GM19035 (cell line): ENCODE results near the gene AIFM2.
"Not testable (repeated sequence)": the region's sequence is repeated elsewhere in the genome, so short reads cannot be mapped to it uniquely, and the experiment has no call there.

Source experiments
- ATAC-seq: cut with Tn5 transposase; IDR thresholded peaks from one replicate; pipeline ENCODE4 v1.9.1; 2021; ENCODE audit not compliant: unreplicated experiment

AIFM2 gene

DNA sequence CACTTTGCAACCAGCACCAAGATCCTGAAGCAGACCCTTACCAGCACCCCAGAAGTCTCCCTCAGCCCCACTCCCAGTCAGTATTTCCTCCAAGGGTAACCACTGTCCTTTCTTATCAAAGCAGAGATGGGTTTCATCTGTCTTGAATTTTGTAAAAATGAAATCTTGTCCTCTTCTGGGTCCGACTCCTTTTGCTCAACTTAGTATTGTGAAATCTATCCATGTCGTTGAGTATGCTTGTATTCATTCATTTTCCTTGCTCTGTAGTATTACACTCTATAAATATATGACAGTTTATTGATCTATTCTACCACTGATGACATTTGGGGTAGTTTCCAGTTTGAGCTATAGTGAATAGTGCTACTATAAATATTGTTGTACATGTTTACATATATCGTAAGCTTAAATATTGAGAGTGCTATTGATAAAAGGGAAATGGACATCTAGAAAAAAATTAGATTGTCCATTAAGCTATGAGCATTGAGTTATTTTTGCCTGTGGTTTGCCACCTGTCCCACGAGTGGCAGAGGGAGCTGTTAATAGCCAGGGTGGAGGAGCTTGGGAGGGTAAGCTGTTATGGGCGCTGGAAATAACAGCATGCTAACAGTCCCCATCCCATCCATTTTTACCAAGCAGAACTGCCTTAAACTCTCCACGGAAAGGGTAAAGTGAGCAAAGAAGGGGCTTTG is 36.5 kb downstream of the AIFM2 start:
- ATAC-seq: no peak

DNA sequence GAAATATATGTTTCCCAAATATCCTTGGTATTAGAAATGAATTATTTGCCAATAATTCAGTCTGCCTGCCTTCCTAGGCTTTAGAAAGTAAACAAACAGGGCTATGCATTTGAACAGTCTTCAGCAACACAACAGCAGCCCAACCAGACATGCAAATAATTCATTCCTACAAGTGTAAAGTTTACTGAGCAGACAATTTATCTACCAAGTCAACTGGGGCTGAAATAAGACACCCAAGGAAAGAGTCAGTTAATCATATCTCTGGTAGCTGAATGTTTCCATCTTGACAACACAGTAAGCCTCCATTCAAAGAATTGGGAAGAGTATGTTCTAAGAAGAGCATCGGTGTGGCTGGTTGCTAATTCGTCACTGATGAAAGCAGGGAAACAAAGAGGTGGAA is 38.4 kb downstream of the AIFM2 start:
- ATAC-seq: no peak

DNA sequence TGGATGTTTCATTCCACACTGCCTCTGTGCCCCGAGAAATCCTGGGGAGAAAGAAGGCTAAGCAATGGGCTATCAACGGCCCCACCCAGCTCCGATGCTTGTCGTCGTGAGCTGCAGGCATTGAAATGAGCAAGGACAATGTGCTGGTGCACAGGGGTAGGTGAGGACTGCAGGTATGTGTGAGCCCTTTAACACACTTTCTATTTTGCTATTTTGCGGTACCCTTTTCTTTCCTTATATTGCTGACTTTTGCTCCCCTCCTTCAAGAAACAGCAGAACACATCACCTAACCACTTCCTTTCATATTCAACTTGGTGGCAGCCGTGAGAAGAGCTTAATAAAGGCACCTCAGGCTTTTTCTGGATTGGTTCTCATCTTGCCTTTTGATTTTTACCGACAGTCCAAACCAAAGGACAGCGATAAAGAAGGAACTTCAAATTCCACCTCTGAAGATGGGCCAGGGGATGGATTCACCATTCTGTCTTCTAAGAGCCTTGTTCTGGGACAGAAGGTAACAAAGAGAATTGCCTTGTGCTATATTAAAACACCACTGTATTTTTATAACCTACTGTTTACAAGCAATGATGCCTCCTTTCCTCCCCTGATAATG is 39.2 kb downstream of the AIFM2 start:
- ATAC-seq: no peak

DNA sequence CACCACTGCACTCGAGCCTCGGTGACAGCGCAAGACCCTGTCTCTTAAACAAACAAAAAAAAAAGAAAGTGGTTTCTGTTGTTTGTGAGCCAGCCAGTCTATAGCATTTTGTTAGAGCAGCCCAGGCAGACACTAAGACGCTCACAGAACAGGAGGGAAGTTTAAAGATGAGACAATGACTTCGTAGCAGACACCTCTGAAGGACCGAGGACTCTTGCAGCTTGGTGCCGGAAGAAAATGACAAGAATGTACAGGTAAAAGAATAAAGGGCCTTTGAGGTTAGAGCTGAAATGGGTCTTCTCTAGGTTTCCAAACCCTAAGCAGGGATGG is 40.3 kb downstream of the AIFM2 start:
- no peak for ATAC-seq

DNA sequence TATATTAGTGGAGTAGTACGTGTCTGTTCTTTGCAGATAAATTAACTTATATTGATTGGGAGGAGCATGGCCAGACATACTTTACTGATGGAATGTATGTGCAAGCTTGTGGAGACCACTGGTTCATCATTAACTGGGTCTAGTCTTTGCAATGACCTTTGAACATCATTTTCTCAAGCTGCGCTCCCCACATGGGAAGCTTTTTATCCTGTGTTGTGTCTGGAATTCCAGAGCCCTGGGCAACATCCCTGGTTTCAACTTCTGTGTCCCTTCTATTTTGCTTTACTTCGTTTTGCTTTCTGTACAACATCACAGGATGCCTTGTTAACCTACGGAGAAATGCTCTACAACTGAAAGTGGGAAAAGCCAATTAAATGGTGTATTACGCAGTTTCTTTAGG is 41.7 kb downstream of the AIFM2 start:
- ATAC-seq: no peak

DNA sequence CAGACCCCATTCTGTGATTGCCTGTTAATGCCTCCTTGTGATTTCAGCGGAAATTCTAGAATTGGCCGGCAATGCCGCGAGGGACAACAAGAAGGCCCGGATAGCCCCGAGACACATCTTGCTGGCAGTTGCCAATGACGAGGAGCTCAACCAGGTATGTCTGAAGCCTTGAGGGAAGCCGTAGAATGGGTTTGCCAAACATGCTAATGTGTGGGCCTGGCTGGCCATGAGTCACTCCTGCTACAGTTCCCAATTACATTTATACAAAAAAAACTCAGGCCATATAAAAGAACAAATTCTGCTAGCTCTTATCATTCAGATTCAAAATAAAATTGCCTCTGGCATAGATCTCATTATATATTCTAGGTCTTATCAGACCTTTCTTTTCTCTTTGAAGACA is 42.6 kb downstream of the AIFM2 start:
- no peak for ATAC-seq

DNA sequence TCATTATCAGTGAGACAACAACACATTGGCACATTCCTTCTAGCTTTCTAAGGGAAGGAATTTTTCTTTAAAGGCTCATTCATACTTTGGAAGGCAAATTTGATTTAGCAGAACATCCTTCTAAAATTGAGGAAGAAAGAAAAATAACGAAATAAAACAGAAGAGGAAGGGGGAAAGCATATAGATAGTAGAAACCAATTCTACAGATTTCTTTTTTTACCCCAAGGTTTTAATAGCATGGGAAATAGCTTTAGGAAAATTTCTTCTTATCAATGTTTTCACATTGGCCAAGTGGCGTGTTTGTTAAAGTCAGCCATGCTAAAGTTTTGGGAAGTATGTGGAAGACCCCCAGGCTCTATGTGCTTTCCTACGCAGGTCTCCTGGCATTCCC is 44.3 kb downstream of the AIFM2 start:
- ATAC-seq: no peak

DNA sequence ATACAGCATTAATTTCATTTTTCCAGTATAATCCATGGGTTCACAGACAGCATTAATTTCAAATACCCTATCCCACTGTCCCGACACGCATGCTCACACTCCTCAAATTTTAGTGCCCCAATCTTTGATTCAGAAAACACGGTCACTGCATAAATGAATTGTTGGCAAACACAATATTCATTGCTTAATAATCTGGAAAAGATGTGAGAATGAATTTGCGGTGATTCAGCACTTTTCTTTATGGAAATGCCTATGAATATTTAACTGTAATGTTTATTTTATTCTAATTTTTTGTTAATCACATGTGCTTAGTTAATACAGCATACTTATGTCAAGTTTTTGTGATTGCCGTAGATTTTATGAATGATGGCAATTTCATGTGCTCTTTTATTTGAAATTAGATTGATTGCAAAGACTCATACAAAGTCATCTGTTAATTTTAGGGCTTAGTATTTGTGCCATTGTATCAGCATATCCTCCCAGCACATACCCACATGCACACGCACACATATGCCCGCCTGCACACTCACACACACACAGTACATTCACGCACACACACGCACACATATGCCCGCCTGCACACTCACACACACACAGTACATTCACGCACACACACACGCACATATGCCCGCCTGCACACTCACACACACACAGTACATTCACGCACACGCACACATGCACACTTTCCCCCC is 44.9 kb downstream of the AIFM2 start:
- no peak for ATAC-seq

DNA sequence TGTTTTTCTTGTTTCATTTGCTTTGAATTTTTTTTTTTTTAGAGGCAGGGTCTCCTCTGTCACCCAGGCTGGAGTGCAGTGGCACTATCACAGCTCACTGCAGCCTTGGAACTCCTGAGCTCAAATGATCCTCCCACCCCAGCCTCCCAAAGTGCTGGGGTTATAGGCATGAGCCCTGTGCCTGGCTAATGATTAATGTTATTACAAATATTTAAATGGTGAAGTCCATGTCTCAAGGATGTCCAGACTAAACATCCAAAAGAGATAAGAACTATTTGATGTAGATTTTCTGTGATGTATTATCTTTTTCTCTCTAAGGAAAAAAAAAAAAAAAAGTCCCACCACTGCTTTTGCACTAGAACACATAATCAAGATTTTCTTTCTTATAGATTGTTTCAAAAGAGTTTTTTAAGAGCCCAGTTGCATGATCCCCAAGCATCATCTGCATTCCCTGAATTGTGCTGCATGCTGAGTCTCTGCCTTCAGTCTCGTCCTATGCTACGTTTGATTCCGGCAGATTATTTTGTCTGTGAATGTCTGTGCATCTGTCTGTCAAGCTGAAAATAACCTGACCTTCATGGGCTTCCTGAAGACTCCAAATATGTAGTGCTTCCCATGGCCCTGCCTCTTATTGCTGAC is 46.5 kb downstream of the AIFM2 start:
- ATAC-seq: no peak

DNA sequence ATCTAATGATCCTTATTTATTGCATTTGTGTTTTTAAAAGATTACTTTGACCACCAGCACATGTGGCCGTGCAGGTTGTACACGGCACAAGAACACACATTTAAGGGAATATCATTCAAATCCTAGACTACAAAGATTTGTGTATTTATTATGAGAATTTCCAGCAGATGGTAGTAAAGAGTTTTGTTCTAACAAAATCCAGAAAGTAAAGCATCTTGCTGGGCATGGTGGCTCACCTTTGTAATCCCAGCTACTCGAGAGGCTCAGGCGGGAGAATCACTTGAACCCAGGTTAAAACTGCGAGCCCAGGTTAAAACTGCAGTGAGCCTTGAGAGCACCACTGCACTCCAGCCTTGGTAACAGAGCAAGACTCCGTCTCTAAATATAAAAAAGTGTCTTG is 48.4 kb downstream of the AIFM2 start:
- no peak for ATAC-seq

DNA sequence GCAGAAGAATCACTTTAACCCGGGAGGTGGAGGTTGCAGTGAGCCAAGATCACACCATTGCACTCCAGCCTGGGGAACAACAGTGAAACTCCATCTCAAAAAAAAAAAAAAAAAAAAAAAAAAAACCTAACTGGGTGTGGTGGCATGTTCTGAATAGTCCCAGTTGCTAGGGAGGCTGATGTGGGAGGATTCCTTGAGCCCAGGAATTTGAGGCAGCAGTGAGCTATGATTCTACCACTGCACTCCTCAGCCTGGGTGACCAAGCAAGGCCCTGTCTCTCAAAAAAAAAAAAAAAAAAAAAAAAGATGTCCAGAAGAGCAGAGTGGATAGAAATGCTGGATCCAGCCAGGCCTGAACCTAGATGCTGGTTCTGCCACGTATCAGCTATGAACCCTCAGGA is 51.8 kb downstream of the AIFM2 start:
- not testable (repeated sequence) for ATAC-seq

DNA sequence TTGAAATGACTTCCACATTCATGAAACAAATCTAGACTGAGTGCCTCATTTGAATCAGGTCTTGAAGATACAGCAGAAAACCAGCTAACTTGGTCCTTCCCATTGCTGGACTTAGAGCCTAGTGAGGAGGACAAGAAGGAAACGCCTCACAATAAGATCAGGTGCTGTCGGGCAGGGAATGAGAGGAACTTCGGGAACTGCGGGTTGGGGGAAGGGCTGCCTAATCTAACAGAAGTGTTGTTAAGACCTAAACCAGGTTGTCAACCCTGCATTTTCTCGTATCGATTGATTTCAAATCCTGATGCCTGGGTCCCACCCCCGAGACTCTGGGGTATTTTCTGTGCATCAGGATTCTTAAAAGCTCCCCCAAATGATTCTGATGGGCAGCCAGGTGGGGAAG is 53.7 kb downstream of the AIFM2 start:
- ATAC-seq: no peak

DNA sequence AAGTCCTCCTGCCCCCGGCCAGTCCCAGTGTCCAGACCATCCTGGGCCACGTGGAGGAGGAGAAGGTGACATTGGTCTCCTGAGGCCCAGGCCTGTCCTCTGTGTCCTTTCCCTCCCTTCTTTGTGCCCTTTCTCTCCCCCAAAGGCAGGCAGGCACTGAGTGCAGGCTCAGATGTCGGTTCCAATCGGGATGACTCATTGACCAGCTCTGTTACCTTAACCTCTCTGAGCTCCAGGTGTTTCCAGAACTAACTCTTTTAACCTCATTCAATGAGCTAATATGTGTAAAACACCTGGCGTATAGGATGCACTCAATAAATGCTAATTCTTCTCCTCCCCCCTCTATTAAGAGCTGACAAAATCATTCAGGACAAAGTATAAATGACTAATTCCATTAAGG is 54.3 kb downstream of the AIFM2 start:
- ATAC-seq: no peak

DNA sequence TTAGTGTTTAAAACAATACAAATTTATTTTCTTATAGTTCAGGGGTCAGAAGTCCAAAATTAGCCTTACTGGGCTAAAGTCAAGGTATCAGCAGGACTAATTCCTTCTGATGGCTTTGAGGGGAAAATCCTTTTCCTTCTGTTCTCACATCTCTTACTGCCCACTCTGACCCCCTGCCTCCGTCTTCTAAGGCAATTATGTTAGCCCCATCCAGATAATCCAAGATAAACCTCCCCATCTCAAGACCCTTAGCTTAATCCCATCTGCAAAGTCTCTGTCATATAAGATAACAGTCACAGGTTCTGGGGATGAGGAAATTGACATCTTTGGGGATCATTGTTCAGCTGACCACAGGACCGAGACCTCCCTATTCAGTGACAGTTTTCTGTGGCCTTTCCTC is 57.7 kb downstream of the AIFM2 start:
- no peak for ATAC-seq

DNA sequence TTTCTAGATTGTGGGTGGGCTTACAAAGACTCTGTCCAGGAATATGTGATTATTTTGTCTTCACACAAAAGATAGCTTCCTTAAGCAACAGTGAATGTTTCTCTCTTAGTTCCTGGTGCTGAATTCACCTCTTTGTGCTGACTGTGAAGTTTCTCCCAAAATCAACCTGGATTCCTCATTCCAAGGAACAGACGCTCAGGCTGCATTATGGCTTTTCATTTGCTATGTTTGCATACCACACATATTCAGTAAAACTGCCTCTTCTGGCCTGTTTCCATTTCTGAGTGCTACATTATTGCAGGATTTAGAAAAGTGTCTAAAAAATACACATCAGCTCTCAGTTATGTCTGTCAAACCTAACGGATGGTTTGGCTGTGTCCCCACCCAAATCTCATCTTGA is 58.5 kb downstream of the AIFM2 start:
- no peak for ATAC-seq

DNA sequence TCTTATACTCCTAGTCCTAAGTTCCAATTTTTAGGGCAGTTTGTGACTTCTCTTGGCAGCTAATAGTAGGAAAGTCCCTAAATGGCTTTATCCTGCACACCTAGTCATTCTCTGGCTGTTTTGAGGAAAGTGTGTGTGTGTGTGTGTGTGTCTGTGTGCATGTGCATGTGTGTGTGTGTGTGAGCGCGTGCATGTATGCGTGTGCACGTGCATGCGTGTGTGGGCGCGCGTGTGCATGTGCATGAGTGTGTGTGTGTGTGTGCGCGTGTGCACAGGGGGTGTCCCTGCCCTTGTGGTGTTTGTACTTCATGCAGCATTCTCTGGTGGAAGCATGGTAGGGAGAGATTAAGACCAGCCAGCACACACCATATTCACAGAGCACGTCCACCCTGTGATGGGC is 61.8 kb downstream of the AIFM2 start:
- ATAC-seq: no peak

DNA sequence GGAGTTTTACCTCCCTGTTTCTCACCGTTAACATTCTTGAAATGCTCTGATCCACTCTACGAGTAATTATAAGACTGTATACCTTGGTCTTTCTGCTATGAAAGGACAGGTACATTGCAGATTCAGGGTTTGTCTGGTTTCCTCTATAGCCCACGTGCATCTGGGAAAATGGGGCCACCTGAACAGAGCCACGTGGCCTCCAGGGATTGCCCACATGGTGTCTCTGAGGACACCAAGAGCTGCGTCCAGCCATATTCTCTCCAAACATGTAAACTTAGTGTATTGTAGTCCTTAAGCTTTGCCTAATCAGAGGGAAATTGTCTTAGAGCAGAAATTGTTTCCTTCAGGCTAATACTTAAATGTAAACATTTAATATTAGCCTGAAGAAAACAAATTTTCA is 63.3 kb downstream of the AIFM2 start:
- no peak for ATAC-seq

DNA sequence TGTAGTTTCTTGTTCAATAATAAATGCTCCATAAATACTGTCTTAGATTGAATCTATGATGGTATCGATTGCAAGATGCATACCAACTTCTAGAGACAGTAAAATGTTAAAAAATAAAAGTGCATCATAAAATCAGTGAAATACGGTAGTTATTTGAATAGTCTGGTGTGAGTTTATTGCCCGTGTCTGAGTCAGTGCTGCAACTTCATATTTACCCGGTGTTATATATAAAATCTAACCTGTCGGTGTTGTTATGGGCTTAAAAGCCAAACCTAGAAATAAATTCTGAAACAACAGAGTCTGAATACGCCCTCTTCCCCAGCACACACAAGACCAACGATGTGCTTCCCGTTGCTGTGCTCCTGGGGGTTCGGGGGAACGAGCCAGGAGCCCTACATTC is 63.7 kb downstream of the AIFM2 start:
- ATAC-seq: no peak

DNA sequence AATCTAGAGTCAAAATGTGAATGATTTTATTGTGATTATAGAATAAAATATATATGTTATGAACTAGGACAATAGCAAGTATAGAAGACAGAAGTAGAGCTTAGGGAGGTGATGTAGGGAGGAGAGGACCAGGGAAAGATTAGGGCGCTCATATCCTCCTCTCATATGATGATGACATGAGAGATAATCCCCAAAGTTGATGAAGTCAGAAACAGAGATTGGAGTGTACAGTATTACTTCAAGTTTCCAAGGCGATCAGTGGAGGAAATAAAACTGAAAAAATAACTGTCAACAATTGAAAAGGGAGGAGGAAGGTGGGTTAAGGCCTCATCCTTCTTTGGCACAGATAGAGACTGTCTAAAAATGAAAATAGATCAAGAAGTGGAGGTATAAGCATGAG is 65.0 kb downstream of the AIFM2 start:
- ATAC-seq: no peak

DNA sequence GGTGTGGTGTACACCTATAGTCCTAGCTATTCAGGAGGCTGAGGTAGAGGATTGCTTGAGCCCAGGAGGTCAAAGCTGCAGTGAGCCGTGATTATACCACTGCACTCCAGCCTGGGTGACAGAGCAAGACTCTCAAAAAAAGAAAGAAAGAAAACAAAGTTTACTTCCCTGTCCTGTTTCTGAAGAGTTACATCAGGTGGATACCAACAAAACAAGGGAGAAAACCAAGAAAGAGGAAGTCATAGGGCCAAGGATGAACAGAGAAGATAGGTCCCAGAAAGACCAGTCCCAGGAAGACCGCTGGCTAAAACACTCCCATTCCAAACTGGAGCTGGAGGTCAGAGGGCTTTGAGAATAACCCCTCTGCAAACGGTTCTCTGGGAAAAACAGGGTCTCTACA is 66.4 kb downstream of the AIFM2 start:
- no peak for ATAC-seq

DNA sequence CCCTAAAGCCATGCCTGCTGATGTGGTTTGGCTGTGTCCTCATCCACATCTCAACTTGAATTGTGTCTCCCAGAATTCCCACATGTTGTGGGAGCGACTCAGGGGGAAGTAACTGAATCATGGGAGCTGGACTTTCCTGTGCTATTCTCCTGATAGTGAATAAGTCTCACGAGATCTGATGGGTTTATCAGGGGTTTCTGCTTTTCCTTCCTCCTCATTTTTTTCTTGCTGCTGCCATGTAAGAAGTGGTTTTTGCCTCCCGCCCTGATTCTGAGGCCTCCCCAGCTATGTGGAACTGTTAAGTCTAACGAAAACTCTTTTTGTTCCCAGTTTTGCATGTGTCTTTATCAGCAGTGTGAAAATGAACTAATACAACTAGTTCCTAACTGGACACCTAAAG is 68.1 kb downstream of the AIFM2 start:
- ATAC-seq: no peak

DNA sequence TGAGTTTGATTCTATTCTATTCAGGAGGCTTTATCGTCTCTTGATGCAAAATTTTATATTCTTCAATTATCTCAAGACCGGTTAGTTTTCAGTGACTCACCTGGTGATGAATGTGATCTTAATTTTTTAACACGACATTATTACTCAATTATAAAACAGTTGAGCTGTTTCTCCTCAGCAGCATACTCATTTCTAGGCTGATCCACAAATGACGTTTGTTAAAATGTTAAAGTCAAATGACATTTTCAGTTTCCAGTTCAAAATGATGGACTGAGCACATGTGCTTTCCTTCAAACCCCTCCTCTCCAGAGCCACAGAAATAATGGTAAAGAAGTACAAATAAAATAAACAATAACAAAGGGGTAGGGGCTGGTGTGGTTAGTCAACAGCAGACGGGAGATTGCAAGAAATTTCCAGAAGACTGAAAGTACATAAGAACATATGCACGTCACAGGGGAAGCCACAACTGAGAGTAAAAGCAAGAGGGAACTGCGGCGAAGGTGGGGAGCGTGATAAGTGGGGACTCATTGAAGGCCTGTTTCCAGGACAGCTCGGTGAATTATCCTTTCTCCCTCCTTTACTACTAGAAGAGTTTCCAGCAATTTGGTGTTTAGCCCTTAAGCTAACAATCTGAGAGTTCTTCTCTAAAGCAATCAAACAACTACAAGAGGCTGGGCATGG is 69.1 kb downstream of the AIFM2 start:
- no peak for ATAC-seq
